ENCODE data around the gene VRK3.

Gene VRK3

DNA sequence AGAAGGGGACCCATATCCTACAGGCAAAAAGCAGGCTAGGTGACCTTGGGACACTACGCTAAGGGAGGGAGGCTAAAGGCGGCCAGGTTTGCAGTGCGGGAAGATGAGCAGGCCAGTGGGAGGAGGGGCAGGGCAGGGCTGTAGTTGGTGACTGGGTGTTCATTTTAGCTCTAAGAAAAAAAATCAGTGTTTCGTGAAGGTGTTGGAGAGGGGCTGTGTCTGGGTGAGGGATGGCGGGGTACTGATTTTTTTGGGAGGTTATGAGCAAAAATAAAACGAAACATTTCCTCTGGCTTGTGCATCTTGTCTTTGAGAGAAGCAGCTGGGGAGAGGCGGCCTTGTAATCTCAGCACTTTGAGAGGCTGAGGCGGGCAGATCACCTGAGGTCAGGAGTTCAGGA is 91.5 kb downstream of the VRK3 start:
- H3K4me3 ChIP-seq (ENCODE audit: low read depth, low read length) = no peak overlapping the region
- H3K27me3 ChIP-seq (ENCODE audit: control insufficient read depth, insufficient read depth, low read length) = no peaks in the 10 kb centered on the region
- H3K9ac ChIP-seq (ENCODE audit: low read depth, low read length) = no peak overlapping the region
- H3K36me3 ChIP-seq (ENCODE audit: control insufficient read depth, insufficient read depth, low read length) = no peaks in the 10 kb centered on the region
- no peaks in the 10 kb centered on the region for H3K4me1 ChIP-seq (ENCODE audit: control insufficient read depth, insufficient read depth, low read length)
- H3K9me3 ChIP-seq (ENCODE audit: control insufficient read depth, insufficient read depth, low read length) = no peaks in the 10 kb centered on the region

DNA sequence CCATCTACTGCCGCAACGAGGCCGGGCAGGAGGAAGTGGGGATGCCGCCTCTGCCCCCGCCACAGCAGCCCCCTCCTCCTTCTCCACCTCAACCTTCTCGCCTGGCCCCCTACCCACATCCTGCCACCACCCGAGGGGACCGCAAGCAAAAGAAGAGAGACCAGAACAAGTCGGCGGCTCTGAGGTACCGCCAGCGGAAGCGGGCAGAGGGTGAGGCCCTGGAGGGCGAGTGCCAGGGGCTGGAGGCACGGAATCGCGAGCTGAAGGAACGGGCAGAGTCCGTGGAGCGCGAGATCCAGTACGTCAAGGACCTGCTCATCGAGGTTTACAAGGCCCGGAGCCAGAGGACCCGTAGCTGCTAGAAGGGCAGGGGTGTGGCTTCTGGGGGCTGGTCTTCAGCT is 92.4 kb downstream of the VRK3 start:
- no peaks in the 10 kb centered on the region for H3K9me3 ChIP-seq (ENCODE audit: control insufficient read depth, insufficient read depth, low read length)
- H3K4me1 ChIP-seq (ENCODE audit: control insufficient read depth, insufficient read depth, low read length) = peaks cover 3% of the 10 kb centered on the region
- H3K9ac ChIP-seq (ENCODE audit: low read depth, low read length) = no peak overlapping the region
- H3K27me3 ChIP-seq (ENCODE audit: control insufficient read depth, insufficient read depth, low read length) = no peaks in the 10 kb centered on the region
- H3K36me3 ChIP-seq (ENCODE audit: control insufficient read depth, insufficient read depth, low read length) = peaks cover 2% of the 10 kb centered on the region
- no peak overlapping the region for H3K4me3 ChIP-seq (ENCODE audit: low read depth, low read length)

DNA sequence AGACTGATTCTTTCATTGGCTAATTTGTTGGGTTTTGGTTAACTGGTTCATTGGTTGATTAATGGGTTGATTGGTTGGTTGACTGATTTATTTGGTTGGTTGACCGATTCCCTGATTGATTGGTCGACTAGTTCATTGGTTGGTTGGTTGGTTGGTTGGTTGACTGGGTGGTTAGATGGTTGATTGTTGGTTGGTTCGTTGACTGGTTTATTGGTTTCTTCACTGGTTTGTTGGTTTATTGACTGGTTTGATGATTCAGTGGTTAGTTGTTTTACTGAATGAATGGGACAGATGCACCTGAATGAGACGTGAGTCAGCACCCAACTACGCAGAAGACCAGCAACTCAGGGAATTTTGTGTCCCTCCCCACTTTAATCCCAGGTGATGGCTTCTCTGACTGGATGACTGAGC is 93.1 kb downstream of the VRK3 start:
- H3K9me3 ChIP-seq (ENCODE audit: control insufficient read depth, insufficient read depth, low read length) = no peaks in the 10 kb centered on the region
- no peak overlapping the region for H3K4me3 ChIP-seq (ENCODE audit: low read depth, low read length)
- peaks cover 9% of the 10 kb centered on the region for H3K36me3 ChIP-seq (ENCODE audit: control insufficient read depth, insufficient read depth, low read length)
- H3K27me3 ChIP-seq (ENCODE audit: control insufficient read depth, insufficient read depth, low read length) = no peaks in the 10 kb centered on the region
- no peak overlapping the region for H3K9ac ChIP-seq (ENCODE audit: low read depth, low read length)
- peaks cover 4% of the 10 kb centered on the region for H3K4me1 ChIP-seq (ENCODE audit: control insufficient read depth, insufficient read depth, low read length)

DNA sequence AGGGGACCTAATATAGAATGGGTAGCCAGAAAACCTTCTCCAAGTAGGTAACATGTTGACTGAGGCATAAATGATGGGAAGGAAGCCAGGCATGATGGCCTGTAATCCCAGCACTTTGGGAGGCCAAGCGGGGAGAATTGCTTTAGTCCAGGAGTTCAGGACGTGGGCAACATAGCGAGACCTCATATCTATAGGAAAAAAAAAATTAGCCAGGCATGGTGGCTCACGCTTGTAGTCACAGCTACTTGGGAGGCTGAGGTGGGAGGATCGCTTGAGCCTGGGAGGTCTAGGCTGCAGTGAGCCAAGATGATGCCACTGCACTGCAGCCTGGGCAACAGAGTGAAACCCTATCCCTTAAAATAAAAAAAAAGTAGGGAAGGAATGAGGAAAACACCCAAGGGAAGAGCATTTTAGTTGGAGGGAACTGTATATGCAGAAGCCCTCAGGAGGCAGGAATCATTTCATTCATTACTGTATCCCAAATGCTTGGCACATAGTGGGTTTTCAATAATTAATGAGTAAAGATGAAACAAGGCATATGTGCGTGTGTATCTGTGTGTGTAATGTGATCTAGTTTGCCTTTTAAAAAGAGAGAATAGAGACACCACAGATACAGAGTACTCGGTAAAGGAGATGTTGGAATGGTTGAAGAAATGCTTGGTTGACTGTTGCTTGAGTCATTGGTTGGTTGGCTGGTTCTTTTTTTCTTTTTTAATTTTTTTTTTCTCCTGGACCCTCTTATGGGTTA is 93.7 kb downstream of the VRK3 start:
- Histone ChIP-seq H3K27me3 (ENCODE audit: control insufficient read depth, insufficient read depth, low read length) (no peaks in the 10 kb centered on the region), H3K9ac (ENCODE audit: low read depth, low read length) (no peak overlapping the region), H3K4me3 (ENCODE audit: low read depth, low read length) (no peak overlapping the region), H3K9me3 (ENCODE audit: control insufficient read depth, insufficient read depth, low read length) (no peaks in the 10 kb centered on the region), H3K4me1 (ENCODE audit: control insufficient read depth, insufficient read depth, low read length) (peaks cover 4% of the 10 kb centered on the region), H3K36me3 (ENCODE audit: control insufficient read depth, insufficient read depth, low read length) (peaks cover 13% of the 10 kb centered on the region)

DNA sequence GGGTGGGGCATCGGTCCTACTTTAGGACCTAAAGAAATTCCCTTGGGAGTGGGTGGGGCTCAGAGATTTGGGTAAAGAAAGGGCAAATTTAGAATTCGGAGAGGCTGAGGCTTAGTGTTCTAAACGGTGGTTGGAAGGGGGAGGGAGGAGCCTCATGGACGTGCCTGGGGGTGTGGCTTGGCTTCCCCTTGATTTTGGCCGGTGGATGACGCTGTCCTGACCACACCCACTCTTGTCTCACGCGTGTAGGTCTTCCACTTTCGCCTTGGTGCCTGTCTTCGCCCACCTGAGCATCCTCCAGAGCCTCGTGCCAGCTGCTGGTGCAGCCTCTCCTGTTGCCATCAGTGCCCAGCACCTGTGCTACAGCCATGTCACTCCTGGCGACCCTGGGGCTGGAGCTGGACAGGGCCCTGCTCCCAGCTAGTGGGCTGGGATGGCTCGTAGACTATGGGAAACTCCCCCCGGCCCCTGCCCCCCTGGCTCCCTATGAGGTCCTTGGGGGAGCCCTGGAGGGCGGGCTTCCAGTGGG is 94.6 kb downstream of the VRK3 start:
- peak overlapping the region; percentile 37 for H3K9ac ChIP-seq (ENCODE audit: low read depth, low read length)
- peaks cover 14% of the 10 kb centered on the region for H3K36me3 ChIP-seq (ENCODE audit: control insufficient read depth, insufficient read depth, low read length)
- H3K27me3 ChIP-seq (ENCODE audit: control insufficient read depth, insufficient read depth, low read length) = no peaks in the 10 kb centered on the region
- H3K4me3 ChIP-seq (ENCODE audit: low read depth, low read length) = peak overlapping the region; percentile 80
- H3K4me1 ChIP-seq (ENCODE audit: control insufficient read depth, insufficient read depth, low read length) = peaks cover 4% of the 10 kb centered on the region
- H3K9me3 ChIP-seq (ENCODE audit: control insufficient read depth, insufficient read depth, low read length) = no peaks in the 10 kb centered on the region

DNA sequence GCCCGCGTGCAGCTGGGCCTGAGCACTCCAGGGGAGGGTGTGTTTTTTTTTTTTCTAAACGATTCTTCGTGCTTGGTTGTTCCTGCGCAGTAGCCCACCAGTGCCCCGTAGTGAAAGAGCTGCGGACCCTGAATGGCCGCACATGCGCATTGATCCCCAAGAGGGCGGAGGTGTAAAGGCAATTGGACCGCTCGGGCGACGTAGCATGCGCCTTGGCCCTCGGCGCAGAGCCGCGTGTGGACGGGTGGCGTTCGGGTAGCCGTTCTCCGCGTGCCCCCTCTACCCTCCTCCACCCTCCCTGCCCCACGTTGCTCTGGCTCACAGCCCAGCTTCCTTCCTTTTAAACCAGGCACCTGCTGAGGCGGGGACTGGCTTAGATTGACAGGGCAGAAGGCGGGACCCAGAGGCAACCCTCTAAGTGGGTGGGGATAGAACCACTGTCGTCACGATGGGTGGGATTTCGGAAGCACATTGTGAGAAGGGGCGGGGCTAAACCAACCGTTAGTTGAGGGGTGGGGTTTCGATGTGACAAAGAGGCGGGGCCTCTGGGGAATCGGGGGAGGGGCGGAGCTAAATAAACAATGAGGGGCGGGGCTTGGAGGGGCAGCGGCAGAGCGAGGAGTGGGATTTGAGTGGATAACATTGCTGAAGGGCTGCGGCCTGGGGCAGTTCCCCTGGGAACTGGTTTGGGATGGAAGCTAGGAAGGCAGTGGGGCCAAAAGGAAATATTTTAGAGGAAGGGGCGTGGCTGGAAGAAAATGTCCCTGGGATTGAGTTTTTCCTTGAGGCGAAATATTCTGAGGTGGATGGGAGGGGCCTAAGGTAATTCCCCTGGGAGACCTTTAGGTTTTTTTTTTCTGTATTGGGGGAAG is 95.3 kb downstream of the VRK3 start:
- Histone ChIP-seq H3K36me3 (ENCODE audit: control insufficient read depth, insufficient read depth, low read length) (peaks cover 17% of the 10 kb centered on the region), H3K9ac (ENCODE audit: low read depth, low read length) (peak overlapping the region; percentile 97), H3K4me3 (ENCODE audit: low read depth, low read length) (peak overlapping the region; percentile 90), H3K4me1 (ENCODE audit: control insufficient read depth, insufficient read depth, low read length) (peaks cover 4% of the 10 kb centered on the region), H3K27me3 (ENCODE audit: control insufficient read depth, insufficient read depth, low read length) (no peaks in the 10 kb centered on the region), H3K9me3 (ENCODE audit: control insufficient read depth, insufficient read depth, low read length) (no peaks in the 10 kb centered on the region)

DNA sequence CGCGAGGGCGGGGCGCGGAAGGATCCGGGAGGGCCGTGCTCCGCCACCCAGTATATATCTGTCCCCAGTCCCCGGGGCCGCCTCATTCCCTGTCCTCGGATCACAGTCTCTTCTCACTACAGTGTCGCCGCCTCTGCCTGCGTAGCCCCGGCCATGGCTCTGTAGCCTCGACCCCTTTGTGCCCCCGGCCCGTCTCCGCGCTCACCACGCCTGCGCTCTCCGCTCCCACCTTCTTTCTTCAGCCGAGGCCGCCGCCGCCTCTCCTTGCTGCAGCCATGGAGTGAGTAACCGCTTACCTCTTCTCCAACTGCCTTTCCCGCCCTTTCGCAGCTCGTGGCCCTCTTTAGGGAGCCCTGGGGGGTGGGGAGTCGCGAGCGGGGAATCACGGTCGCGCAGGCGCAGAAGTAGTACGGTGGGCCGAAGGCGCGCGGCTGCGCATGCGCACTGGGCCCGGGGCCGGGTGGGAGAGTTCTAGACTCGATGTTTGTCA is 96.0 kb downstream of the VRK3 start, which contains the start of the genes ATF5 and NUP62:
Gene ATF5 (plus strand): TSS at position 85 of the 490 bp plus-strand sequence. CDS start 1,646 bp downstream, outside the sequence.
Gene NUP62 (minus strand): TSS at position 384 of the 490 bp plus-strand sequence. CDS start 19,697 bp downstream, outside the sequence.
- peaks cover 23% of the 10 kb centered on the region for H3K36me3 ChIP-seq (ENCODE audit: control insufficient read depth, insufficient read depth, low read length)
- no peaks in the 10 kb centered on the region for H3K27me3 ChIP-seq (ENCODE audit: control insufficient read depth, insufficient read depth, low read length)
- H3K9ac ChIP-seq (ENCODE audit: low read depth, low read length) = peak within 1 kb of the TSS; percentile 97
- H3K9me3 ChIP-seq (ENCODE audit: control insufficient read depth, insufficient read depth, low read length) = no peaks in the 10 kb centered on the region
- peaks cover 4% of the 10 kb centered on the region for H3K4me1 ChIP-seq (ENCODE audit: control insufficient read depth, insufficient read depth, low read length)
- peak within 1 kb of the TSS; percentile 90 for H3K4me3 ChIP-seq (ENCODE audit: low read depth, low read length)

DNA sequence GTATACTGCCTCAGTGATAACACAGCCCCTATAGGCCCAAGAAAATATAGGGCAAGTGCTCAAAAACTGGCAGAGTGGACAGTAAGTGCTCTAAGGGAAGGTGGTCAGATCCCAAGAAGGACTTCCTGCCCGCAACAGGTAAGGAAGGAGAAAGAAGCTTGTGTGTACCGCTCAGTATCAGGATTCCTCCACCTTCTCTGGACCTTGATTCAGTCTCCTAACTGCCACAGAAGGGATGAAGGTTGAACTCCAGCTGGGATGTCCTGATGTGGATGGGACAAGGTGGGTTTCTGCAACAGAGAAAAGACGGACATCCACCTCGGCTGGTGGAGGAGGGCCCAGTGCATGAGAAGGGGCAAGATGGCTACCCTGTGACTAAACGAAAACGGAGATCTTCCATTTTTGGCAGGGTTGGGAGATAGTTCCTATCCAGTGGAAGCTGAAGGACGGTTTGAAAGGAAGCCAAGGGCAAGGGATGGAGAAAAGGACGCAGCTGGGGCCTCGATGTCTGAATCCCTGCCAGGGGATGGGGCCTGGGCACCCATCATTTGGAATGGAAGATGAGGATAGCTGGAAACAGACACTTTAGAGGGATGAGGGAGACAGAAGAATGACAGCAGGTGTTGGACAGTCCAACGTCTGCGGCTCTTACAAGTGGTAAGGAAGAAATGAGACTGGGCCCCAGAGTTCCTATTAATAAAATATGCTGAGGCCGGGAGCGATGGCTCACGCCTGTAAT is 97.5 kb downstream of the VRK3 start:
- Histone ChIP-seq H3K36me3 (ENCODE audit: control insufficient read depth, insufficient read depth, low read length) (peaks cover 37% of the 10 kb centered on the region), H3K9me3 (ENCODE audit: control insufficient read depth, insufficient read depth, low read length) (no peaks in the 10 kb centered on the region), H3K9ac (ENCODE audit: low read depth, low read length) (no peak overlapping the region), H3K4me1 (ENCODE audit: control insufficient read depth, insufficient read depth, low read length) (peaks cover 4% of the 10 kb centered on the region), H3K27me3 (ENCODE audit: control insufficient read depth, insufficient read depth, low read length) (no peaks in the 10 kb centered on the region), H3K4me3 (ENCODE audit: low read depth, low read length) (peak overlapping the region; percentile 32)

DNA sequence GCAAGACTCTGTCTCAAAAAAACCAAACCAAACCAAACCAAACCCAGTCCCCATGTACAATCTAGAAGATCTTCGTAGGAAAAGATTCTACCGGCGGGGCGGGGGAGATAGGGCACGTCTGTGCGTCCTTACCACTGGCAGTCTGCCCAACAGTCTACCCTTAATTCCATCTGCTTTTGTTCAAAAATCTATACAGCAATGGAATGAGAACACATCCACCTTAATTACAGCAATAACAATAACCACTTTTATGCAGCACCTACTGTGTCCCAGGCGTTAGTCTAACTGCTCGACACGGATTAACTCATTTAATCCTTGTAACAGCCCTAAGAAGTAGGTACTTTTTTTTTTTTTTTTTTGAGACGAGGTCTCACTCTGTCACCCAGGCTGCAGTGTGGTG is 98.7 kb downstream of the VRK3 start:
- H3K9me3 ChIP-seq (ENCODE audit: control insufficient read depth, insufficient read depth, low read length) = no peaks in the 10 kb centered on the region
- H3K27me3 ChIP-seq (ENCODE audit: control insufficient read depth, insufficient read depth, low read length) = no peaks in the 10 kb centered on the region
- H3K4me1 ChIP-seq (ENCODE audit: control insufficient read depth, insufficient read depth, low read length) = peaks cover 6% of the 10 kb centered on the region
- no peak overlapping the region for H3K9ac ChIP-seq (ENCODE audit: low read depth, low read length)
- H3K4me3 ChIP-seq (ENCODE audit: low read depth, low read length) = no peak overlapping the region
- peaks cover 44% of the 10 kb centered on the region for H3K36me3 ChIP-seq (ENCODE audit: control insufficient read depth, insufficient read depth, low read length)

All from iPS-15b (cell line).